Activated B cell treated with CpG ODN at 0.5 μM for 24 hours (primary cell): ENCODE data around the gene CDC14A. TPM values are rescaled to one million over a fixed set of nuclear protein-coding genes. Genes with fewer than 3 reads are reported as not detected.
A peak's percentile ranks its signal among the peaks of the same experiment; 100 is the strongest.

Source experiments
- ATAC-seq: fragments of 200-7000 bp; cut with Tn5 transposase; one replicate; pipeline ENCODE4 v1.10.0; 2021; ENCODE audit warnings: low read depth, mild to moderate bottlenecking, moderate library complexity
- CTCF ChIA-PET: fragments of 350-600 bp; sonication (Branson Sonifier 250); formaldehyde crosslinking; loops from one replicate; lab custom pipeline; 2021; ENCODE audit warnings: antibody characterized with exemption; lab: Charles Lee
- POLR2A ChIA-PET: fragments of 350-600 bp; sonication (Branson Sonifier 250); formaldehyde crosslinking; loops from one replicate; lab custom pipeline; 2021; ENCODE audit warnings: antibody characterized with exemption; lab: Charles Lee
- DNase-seq: peaks from one replicate; pipeline ENCODE4 v3.0.0; 2022
- H3K27ac Mint-ChIP-seq: one replicate; pipeline ENCODE4 v1.8.0; 2020; ENCODE audit warnings: mixed read lengths
- H3K27me3 Mint-ChIP-seq: one replicate; pipeline ENCODE4 v1.8.0; 2021; ENCODE audit warnings: mixed read lengths
- H3K36me3 Mint-ChIP-seq: one replicate; pipeline ENCODE4 v1.8.0; 2021; ENCODE audit warnings: low read depth, mixed read lengths
- H3K4me1 Mint-ChIP-seq: one replicate; pipeline ENCODE4 v1.8.0; 2021; ENCODE audit warnings: mixed read lengths
- H3K4me3 Mint-ChIP-seq: one replicate; pipeline ENCODE4 v1.8.0; 2020; ENCODE audit warnings: mild to moderate bottlenecking, mixed read lengths
- H3K9me3 Mint-ChIP-seq: one replicate; pipeline ENCODE4 v1.8.0; 2020; ENCODE audit warnings: mixed read lengths
- intact Hi-C: fragments of 100-400 bp; cut with micrococcal nuclease; formaldehyde crosslinking; loops from one replicate; pipeline ENCODE4 v1.15.1; 2024
- total RNA-seq: library from RNA; stranded (reverse); gene quantifications from 2 replicates; pipeline ENCODE4 v1.2.3, GENCODE V29; 2022
- TF ChIP-seq, protein P1 (sequence below): fragments of 200-600 bp; IDR thresholded peaks from one replicate; pipeline ENCODE4 v1.8.0; 2022; ENCODE audit warnings: antibody characterized with exemption, mild to moderate bottlenecking

The CDC14A gene
- total RNA-seq, 1 donor from 2014 or later, result 16.8 TPM

DNA sequence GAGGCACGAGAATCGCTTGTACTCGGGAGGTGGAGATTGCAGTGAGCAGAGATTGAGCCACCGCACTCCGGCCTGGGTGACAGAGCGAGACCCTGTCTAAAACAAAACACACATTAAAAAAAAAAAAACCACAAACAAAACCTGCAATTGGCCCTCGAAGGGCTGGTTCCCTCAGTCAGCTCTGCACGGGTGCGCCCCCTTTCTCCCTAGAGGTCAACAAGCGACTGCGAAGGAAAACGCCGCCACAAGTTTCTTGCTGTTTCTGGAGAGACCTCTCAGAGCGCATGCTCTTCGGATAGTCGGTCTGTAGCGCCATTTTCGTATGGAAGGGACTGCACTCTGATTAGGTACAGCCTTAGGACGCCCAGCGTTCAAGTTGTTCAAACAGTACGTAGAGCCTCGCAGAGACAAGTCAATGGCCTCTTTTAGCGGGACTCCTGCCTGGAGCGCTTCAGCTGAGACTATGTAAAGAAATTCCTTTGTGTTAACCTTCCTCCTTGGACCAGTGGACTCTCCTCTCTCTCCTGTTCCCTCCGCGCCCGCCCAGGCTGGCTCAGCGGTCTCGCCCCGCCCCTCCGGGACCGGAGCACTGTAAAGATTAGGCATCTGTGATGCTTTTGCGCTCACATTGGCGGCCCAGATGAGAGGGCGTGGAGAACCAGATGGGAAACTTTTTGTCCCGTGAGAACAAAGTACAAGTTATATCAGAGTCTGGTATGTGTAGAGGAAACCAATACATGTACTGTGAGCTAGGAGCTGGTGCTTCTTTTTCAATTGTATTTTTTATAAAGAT is 1.0 kb upstream of the CDC14A start:
- peak overlapping the region; percentile 99 for H3K4me3 Mint-ChIP-seq
- peaks cover 35% of the 10 kb centered on the region for H3K4me1 Mint-ChIP-seq
- intact Hi-C loops, result loop anchor here (1.0 to 5.0 kb wide), 7 partner anchors 71 to 1056 kb away; partner anchors contain the start of genes RTCA, SLC35A3 and TRMT13
- no peaks in the 10 kb centered on the region for H3K9me3 Mint-ChIP-seq
- no peaks in the 10 kb centered on the region for H3K27me3 Mint-ChIP-seq
- TF ChIP-seq, protein P1, sequence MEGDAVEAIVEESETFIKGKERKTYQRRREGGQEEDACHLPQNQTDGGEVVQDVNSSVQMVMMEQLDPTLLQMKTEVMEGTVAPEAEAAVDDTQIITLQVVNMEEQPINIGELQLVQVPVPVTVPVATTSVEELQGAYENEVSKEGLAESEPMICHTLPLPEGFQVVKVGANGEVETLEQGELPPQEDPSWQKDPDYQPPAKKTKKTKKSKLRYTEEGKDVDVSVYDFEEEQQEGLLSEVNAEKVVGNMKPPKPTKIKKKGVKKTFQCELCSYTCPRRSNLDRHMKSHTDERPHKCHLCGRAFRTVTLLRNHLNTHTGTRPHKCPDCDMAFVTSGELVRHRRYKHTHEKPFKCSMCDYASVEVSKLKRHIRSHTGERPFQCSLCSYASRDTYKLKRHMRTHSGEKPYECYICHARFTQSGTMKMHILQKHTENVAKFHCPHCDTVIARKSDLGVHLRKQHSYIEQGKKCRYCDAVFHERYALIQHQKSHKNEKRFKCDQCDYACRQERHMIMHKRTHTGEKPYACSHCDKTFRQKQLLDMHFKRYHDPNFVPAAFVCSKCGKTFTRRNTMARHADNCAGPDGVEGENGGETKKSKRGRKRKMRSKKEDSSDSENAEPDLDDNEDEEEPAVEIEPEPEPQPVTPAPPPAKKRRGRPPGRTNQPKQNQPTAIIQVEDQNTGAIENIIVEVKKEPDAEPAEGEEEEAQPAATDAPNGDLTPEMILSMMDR, result no peak
- peak; percentile 78 for DNase-seq
- ChIA-PET POLR2A (interaction anchor here (0.6 to 4.8 kb wide), 12 partner anchors 9 to 959 kb away, joined by 3 to 34 read pairs (median 3); partner anchors contain the start of genes DBT, EXTL2, RTCA and SLC30A7), CTCF (interaction anchor here (1.3 kb wide), 1 partner anchor 85 kb away, joined by 5 read pairs; the partner anchor contains the start of gene RTCA)
- H3K36me3 Mint-ChIP-seq, result peaks cover 32% of the 10 kb centered on the region
- H3K27ac Mint-ChIP-seq, result peak overlapping the region; percentile 96
- ATAC-seq, result peak; percentile 66

GRCh38 chr1:100353071-100353801 is 930 bp downstream of the CDC14A start:
- TF ChIP-seq, protein P1, result no peak
- DNase-seq (peak; percentile 54), ATAC-seq (peak; percentile 8)
- Mint-ChIP-seq H3K9me3 (no peaks in the 10 kb centered on the region), H3K27me3 (no peaks in the 10 kb centered on the region), H3K4me1 (peaks cover 48% of the 10 kb centered on the region), H3K27ac (peak overlapping the region; percentile 94), H3K4me3 (peak overlapping the region; percentile 99), H3K36me3 (peaks cover 36% of the 10 kb centered on the region)
- intact Hi-C loops, result loop anchor here (1.0 to 5.0 kb wide), 6 partner anchors 8 to 1054 kb away; partner anchors contain the start of gene SLC35A3
- ChIA-PET POLR2A (interaction anchor here (0.5 to 4.8 kb wide), 21 partner anchors 11 to 915 kb away, joined by 3 to 34 read pairs (median 4); partner anchors contain the start of genes DBT, EXTL2, RTCA and S1PR1), CTCF (interaction anchor here (0.7 to 2.0 kb wide), 5 partner anchors 71 to 106 kb away, joined by 3 to 6 read pairs (median 4); no protein-coding TSS in a partner anchor)

- Mint-ChIP-seq H3K27ac (peak overlapping the region; percentile 94), H3K9me3 (no peaks in the 10 kb centered on the region), H3K4me3 (peak overlapping the region; percentile 99), H3K4me1 (peaks cover 52% of the 10 kb centered on the region), H3K27me3 (no peaks in the 10 kb centered on the region), H3K36me3 (peaks cover 36% of the 10 kb centered on the region)
- DNase-seq, result no peak
- ChIA-PET CTCF (interaction anchor here (1.9 to 2.0 kb wide), 2 partner anchors 70 to 102 kb away, joined by 4 to 6 read pairs; no protein-coding TSS in a partner anchor), POLR2A (interaction anchor here (1.1 to 4.8 kb wide), 6 partner anchors 16 to 541 kb away, joined by 3 to 34 read pairs (median 6); partner anchors contain the start of genes EXTL2, RTCA, SASS6 and SLC35A3)
- TF ChIP-seq, protein P1, result no peak
- intact Hi-C loops, result loop anchor here (1.0 to 5.0 kb wide), 6 partner anchors 7 to 1053 kb away; partner anchors contain the start of gene SLC35A3
- ATAC-seq, result no peak
Measured at GRCh38 chr1:100353988-100354387, 1.7 kb downstream of the CDC14A start.

GRCh38 chr1:100354971-100355394 is 2.7 kb downstream of the CDC14A start:
- TF ChIP-seq, protein P1, result no peak

More at GRCh38 chr1:100354971-100355394, 2.7 kb downstream of the CDC14A start:
- intact Hi-C loops, result loop anchor here (5.0 kb wide), 4 partner anchors 67 to 1052 kb away; partner anchors contain the start of gene SLC35A3
- H3K27me3 Mint-ChIP-seq, result no peaks in the 10 kb centered on the region
- H3K27ac Mint-ChIP-seq, result peak overlapping the region; percentile 14
- peaks cover 61% of the 10 kb centered on the region for H3K4me1 Mint-ChIP-seq
- ChIA-PET POLR2A (interaction anchor here (0.5 to 4.8 kb wide), 2 partner anchors 21 to 89 kb away, joined by 4 to 34 read pairs; partner anchors contain the start of gene RTCA), CTCF (no interaction called here)
- no peak for ATAC-seq
- H3K36me3 Mint-ChIP-seq, result peaks cover 36% of the 10 kb centered on the region
- no peak for DNase-seq
- no peaks in the 10 kb centered on the region for H3K9me3 Mint-ChIP-seq
- peak overlapping the region; percentile 21 for H3K4me3 Mint-ChIP-seq
